Measurements from ENCODE around the gene CYGB. TPM values are rescaled to one million over a fixed set of nuclear protein-coding genes. Genes with fewer than 3 reads are reported as not detected.

Gene CYGB
- polyA plus RNA-seq, 1 donor (not counting 4 experiments of a cell fraction or from before 2014, with no cell fraction given) = 10.3 TPM

GRCh38 chr17:76568811-76569221 lies 31.3 kb upstream of the CYGB start:
- Histone ChIP-seq H3K4me2 (ENCODE audit: control insufficient read depth, extremely low read depth, insufficient read depth, low read depth, low read length) (no peak overlapping the region), H3K4me1 (ENCODE audit: control insufficient read depth, extremely low read depth, insufficient read depth, low read length) (peaks cover 8% of the 10 kb centered on the region), H3K27ac (ENCODE audit: control insufficient read depth, insufficient read depth, low read length) (no peak overlapping the region), H3K9me3 (ENCODE audit: control insufficient read depth, low read depth, low read length) (no peaks in the 10 kb centered on the region), H3K9me1 (ENCODE audit: control insufficient read depth, extremely low read depth, insufficient read depth, low read length) (peaks cover 4% of the 10 kb centered on the region), H3K27me3 (ENCODE audit: control insufficient read depth, extremely low read depth, insufficient read depth, low read length) (no peaks in the 10 kb centered on the region), H3K9ac (ENCODE audit: control insufficient read depth, extremely low read depth, insufficient read depth, low read length) (no peak overlapping the region), H3K4me3 (ENCODE audit: control insufficient read depth in 2 of 3, extremely low read depth in 1 of 3, insufficient read depth in 2 of 3, low read depth in 1 of 3, low read length in 3 of 3) (no peak overlapping the region), H4K20me1 (ENCODE audit: control insufficient read depth, extremely low read depth, insufficient read depth, low read length) (peaks cover 13% of the 10 kb centered on the region), H3K79me2 (ENCODE audit: control insufficient read depth, insufficient read depth, low read length) (peaks cover 2% of the 10 kb centered on the region), H3K36me3 (ENCODE audit: control insufficient read depth in 2 of 2, extremely low read depth in 1 of 2, insufficient read depth in 2 of 2, low read length in 2 of 2) (peaks cover 16 to 26% of the 10 kb centered on the region in 2 experiments), H2AFZ (ENCODE audit: control insufficient read depth, low read length) (no peak overlapping the region)
- no peak for TF ChIP-seq CTCF (optimal IDR thresholded peaks at IDR 0.05 in 1 of 3, IDR thresholded peaks at IDR 0.05 in 1 of 3, conservative IDR thresholded peaks at IDR 0.05 in 1 of 3; ENCODE audit: extremely low read depth in 1 of 3, insufficient read depth in 2 of 3, low read length in 3 of 3)
- TF ChIP-seq EZH2 (IDR thresholded peaks at IDR 0.05; ENCODE audit: low read length) = no peak
- DNase-seq (ENCODE audit: low read depth, low spot score) (no peak), FAIRE-seq (no peak)
- dilution Hi-C loops (cut with MboI; ENCODE audit: extremely low pct_ligation_motif_present, low sequenced_read_pairs) = no loop called here

GRCh38 chr17:76567634-76568432 lies 30.3 kb upstream of the CYGB start:
- H3K4me1 ChIP-seq (ENCODE audit: control insufficient read depth, extremely low read depth, insufficient read depth, low read length) = peaks cover 16% of the 10 kb centered on the region
- peaks cover 4% of the 10 kb centered on the region for H3K9me1 ChIP-seq (ENCODE audit: control insufficient read depth, extremely low read depth, insufficient read depth, low read length)
- no peaks in the 10 kb centered on the region for H3K27me3 ChIP-seq (ENCODE audit: control insufficient read depth, extremely low read depth, insufficient read depth, low read length)
- DNase-seq (ENCODE audit: low read depth, low spot score) (no peak), FAIRE-seq (no peak)
- H3K27ac ChIP-seq (ENCODE audit: control insufficient read depth, insufficient read depth, low read length) = no peak overlapping the region
- H3K9ac ChIP-seq (ENCODE audit: control insufficient read depth, extremely low read depth, insufficient read depth, low read length) = no peak overlapping the region
- peaks cover 14% of the 10 kb centered on the region for H4K20me1 ChIP-seq (ENCODE audit: control insufficient read depth, extremely low read depth, insufficient read depth, low read length)
- no peak overlapping the region for H2AFZ ChIP-seq (ENCODE audit: control insufficient read depth, low read length)
- no peak overlapping the region for H3K4me2 ChIP-seq (ENCODE audit: control insufficient read depth, extremely low read depth, insufficient read depth, low read depth, low read length)
- TF ChIP-seq EZH2 (IDR thresholded peaks at IDR 0.05; ENCODE audit: low read length) (no peak), CTCF (optimal IDR thresholded peaks at IDR 0.05 in 1 of 3, IDR thresholded peaks at IDR 0.05 in 1 of 3, conservative IDR thresholded peaks at IDR 0.05 in 1 of 3; ENCODE audit: extremely low read depth in 1 of 3, insufficient read depth in 2 of 3, low read length in 3 of 3) (no peak)
- peaks cover 16 to 26% of the 10 kb centered on the region in 2 experiments for H3K36me3 ChIP-seq (ENCODE audit: control insufficient read depth in 2 of 2, extremely low read depth in 1 of 2, insufficient read depth in 2 of 2, low read length in 2 of 2)
- no peaks in the 10 kb centered on the region for H3K9me3 ChIP-seq (ENCODE audit: control insufficient read depth, low read depth, low read length)
- dilution Hi-C loops (cut with MboI; ENCODE audit: extremely low pct_ligation_motif_present, low sequenced_read_pairs) = no loop called here
- no peak overlapping the region for H3K4me3 ChIP-seq (ENCODE audit: control insufficient read depth in 2 of 3, extremely low read depth in 1 of 3, insufficient read depth in 2 of 3, low read depth in 1 of 3, low read length in 3 of 3)
- peaks cover 7% of the 10 kb centered on the region for H3K79me2 ChIP-seq (ENCODE audit: control insufficient read depth, insufficient read depth, low read length)
